ENCODE data around the gene DDX10. TPM values are rescaled to one million over a fixed set of nuclear protein-coding genes. Genes with fewer than 3 reads are reported as not detected.

The DDX10 gene
- total RNA-seq, 1 experiment from 2014 or later = 48.3 TPM

GRCh38 chr11:108891909-108892511, 227.1 kb downstream of the DDX10 start:
- peaks cover 0 to 4% (median 1%) of the 10 kb centered on the region in 3 experiments; a peak in 5 of 7 replicates for H3K36me3 Mint-ChIP-seq (ENCODE audit: insufficient read depth in 1 of 3, low read depth in 3 of 3)
- Histone ChIP-seq H4K8ac (replicated peaks; ENCODE audit: insufficient read length, low read depth, low read length) (no peak overlapping the region), H3K23me2 (ENCODE audit: insufficient read length, low read depth, low read length, poor library complexity, severe bottlenecking) (no peaks in the 10 kb centered on the region), H3K23ac (ENCODE audit: insufficient read length, low read depth, low read length) (no peak overlapping the region), H3K14ac (ENCODE audit: insufficient read depth, low read length) (no peak overlapping the region), H3K9me3 (ENCODE audit: control insufficient read depth, low read depth, low read length) (no peaks in the 10 kb centered on the region), H3T11ph (ENCODE audit: low read length) (no peak overlapping the region), H3K4me1 (ENCODE audit: insufficient read depth, low read length) (peaks cover 12% of the 10 kb centered on the region), H3K56ac (ENCODE audit: insufficient read length, low read depth, low read length) (no peak overlapping the region), H3K27ac (ENCODE audit: insufficient read length, low read depth, low read length) (no peak overlapping the region), H3K4me2 (ENCODE audit: insufficient read depth, insufficient read length, low read length) (no peak overlapping the region), H2AK5ac (ENCODE audit: insufficient read length, low read length) (no peak overlapping the region), H3K79me2 (ENCODE audit: insufficient read depth, low read length) (no peaks in the 10 kb centered on the region), H2BK5ac (ENCODE audit: insufficient read length, low read length) (no peak overlapping the region), H4K20me1 (ENCODE audit: control insufficient read depth, insufficient read depth, insufficient read length) (no peaks in the 10 kb centered on the region), H3K18ac (ENCODE audit: insufficient read length, low read depth, low read length) (no peak overlapping the region), H3K4ac (ENCODE audit: low read depth, low read length) (no peak overlapping the region), H3K27me3 (ENCODE audit: insufficient read depth, low read length) (no peaks in the 10 kb centered on the region), H3K9ac (ENCODE audit: extremely low read depth, insufficient read length, low read length) (no peak overlapping the region), H2BK20ac (ENCODE audit: low read depth, low read length, poor library complexity, severe bottlenecking) (no peak overlapping the region), H3K79me1 (ENCODE audit: insufficient read depth, low read depth, low read length, poor library complexity, severe bottlenecking) (no peaks in the 10 kb centered on the region), H4K91ac (ENCODE audit: insufficient read length, low read depth, low read length) (no peak overlapping the region), H2BK15ac (ENCODE audit: low read depth, low read length) (no peak overlapping the region), H2BK12ac (ENCODE audit: insufficient read length, low read depth, low read length) (no peak overlapping the region), H4K5ac (ENCODE audit: insufficient read length, low read depth, low read length) (no peak overlapping the region), H2AFZ (ENCODE audit: low read length) (no peak overlapping the region), H2BK120ac (ENCODE audit: low read depth, low read length, poor library complexity, severe bottlenecking) (no peak overlapping the region)
- TF ChIP-seq CTCF (conservative IDR thresholded peaks at IDR 0.05) = no peak
- no CpG with 5 or more reads among the region's 7 CpGs for WGBS (ENCODE audit: extremely low coverage, insufficient read length, low lambda C conversion rate)
- peak overlapping the region in 1 of 3 experiments; percentile 50; a peak in 2 of 7 replicates for H3K27ac Mint-ChIP-seq
- H3K4me1 Mint-ChIP-seq = peaks cover 30 to 41% of the 10 kb centered on the region in 2 experiments
- no peak for DNase-seq
- peaks cover 2% of the 10 kb centered on the region in 2 experiments; a peak in 3 of 5 replicates for H3K9me3 Mint-ChIP-seq
- no peaks in the 10 kb centered on the region for H3K27me3 Mint-ChIP-seq (ENCODE audit: low read depth)
- no peak overlapping the region for H3K4me3 Mint-ChIP-seq
